ENCODE data around the gene ZNF747. TPM values are rescaled to one million over a fixed set of nuclear protein-coding genes. Genes with fewer than 3 reads are reported as not detected.

ZNF747 gene
- total RNA-seq: 9.6 TPM
- long read RNA-seq, transcript ZNF747-202 (2 exons, 3,504 nt): major isoform, 12 of 26 reads
- long read RNA-seq, transcript ZNF747-203 (3 exons, 1,511 nt): minor isoform, 5 of 26 reads
- long read RNA-seq, partial matches to known transcripts: 0 of 26 reads
- long read RNA-seq, other reads (novel, unspliced or antisense): 5 of 26 reads

DNA sequence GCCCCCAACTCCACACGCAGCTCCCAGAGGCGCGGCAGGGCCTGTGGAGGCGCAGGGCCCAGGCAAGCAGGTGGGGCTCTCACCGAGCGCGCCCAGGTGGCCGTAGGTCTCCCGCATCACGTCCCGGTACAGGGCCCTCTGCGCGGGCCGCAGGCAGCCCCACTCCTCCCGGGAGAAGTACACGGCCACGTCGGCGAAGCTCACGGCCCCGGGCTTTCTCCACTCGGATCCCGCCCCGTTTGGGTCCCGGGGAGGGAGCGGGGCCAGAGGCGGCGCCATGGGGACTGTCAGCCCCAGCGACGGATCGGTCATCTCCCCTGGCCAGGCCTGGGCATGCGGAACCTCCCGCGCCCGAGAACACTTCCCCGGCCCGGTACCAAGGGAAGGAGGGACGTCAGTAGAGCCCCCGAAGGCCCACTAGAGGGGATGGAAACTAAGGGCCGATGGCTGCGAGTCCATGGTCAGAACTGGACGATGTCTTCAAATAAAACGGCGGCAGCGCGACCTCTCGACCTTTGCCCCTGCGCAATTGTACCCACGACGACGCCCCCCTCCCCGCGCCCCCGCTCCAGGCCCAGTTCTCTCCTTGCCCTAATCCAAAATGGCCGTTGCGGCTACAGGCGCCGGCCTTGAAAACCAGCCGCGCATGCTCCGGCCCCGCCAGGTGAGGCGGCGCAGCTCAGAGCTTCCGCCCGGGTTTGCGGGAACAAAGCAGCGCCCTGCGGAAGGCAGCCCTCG is at the start of gene ZNF747:
TSS of gene ZNF747 (minus strand) at position 491 of the 738 bp plus-strand sequence. CDS start at position 312, 179 bp downstream.
- peak; percentile 97 for DNase-seq (ENCODE audit: low spot score)

DNA sequence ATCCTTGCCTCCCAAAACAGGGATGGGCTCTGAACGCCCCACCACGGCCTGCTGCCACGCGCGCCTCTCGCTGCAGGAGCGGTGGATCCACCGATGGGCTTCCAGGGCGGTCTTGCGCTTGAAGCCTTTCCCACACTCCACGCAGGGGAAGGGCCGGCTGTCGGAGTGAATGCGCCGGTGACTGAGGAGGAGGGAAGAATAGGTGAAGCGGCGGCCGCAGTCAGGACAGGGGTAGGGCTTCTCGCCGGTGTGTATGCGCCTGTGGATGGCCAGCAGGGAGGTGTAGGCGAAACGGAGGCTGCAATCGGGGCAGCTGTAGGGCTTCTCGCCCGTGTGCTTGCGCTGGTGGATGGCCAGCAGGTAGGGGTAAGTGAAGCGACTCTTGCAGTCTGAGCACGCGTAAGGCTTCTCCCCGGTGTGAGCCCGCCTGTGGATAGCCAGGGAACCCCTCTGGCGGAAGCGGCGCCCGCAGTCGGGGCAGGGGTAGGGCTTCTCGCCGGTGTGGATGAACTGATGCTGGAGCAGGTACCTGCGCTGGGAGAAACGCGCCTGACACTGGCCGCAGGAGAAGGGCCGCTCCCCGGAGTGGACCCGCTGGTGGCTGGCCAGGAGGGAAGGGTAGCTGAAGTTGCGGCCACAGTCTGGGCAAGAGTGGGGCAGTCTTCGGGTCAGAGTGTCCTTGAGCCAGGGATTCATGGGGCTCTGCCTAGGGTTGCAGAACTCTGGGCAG is 48.1 kb upstream of the ZNF747 start:
- no peak for DNase-seq (ENCODE audit: low spot score)

DNA sequence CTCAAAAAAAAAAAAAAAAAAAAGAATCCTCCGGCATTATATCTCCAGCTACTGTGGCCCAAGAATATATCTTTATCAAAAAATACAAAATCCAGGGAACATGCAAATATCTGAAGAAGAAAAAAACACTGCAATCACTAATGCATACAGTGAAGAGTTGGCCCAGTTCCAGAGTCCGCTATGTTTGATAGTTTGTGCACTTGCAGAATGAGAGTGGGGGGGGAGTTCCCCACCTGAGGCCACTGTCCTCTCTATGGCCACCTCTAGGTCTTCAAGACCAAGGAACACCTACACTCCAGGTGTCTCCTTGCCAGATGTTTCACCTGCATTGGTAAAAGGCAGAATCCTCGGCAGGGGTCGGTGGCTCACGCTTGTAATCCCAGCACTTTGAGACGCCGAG is 46.8 kb upstream of the ZNF747 start:
- no peak for DNase-seq (ENCODE audit: low spot score)

DNA sequence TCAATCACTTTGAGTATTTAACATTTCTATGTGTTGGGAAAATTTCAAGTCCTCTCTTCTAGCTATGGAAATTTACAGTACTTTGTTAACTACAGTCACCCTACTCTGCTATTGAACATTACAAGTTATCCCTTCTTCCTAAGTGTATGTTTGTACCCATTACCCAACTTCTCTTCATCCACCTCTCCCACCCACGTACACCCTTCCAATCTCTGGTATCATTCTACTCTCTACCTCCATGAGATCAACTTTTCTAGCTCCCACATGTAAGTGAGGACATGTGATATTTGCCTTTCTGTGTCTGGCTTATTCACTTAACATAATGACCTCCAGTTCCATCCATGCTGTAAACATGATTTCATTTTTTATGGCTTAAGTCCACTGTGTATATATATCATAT is 40.0 kb upstream of the ZNF747 start:
- no peak for DNase-seq (ENCODE audit: low spot score)

DNA sequence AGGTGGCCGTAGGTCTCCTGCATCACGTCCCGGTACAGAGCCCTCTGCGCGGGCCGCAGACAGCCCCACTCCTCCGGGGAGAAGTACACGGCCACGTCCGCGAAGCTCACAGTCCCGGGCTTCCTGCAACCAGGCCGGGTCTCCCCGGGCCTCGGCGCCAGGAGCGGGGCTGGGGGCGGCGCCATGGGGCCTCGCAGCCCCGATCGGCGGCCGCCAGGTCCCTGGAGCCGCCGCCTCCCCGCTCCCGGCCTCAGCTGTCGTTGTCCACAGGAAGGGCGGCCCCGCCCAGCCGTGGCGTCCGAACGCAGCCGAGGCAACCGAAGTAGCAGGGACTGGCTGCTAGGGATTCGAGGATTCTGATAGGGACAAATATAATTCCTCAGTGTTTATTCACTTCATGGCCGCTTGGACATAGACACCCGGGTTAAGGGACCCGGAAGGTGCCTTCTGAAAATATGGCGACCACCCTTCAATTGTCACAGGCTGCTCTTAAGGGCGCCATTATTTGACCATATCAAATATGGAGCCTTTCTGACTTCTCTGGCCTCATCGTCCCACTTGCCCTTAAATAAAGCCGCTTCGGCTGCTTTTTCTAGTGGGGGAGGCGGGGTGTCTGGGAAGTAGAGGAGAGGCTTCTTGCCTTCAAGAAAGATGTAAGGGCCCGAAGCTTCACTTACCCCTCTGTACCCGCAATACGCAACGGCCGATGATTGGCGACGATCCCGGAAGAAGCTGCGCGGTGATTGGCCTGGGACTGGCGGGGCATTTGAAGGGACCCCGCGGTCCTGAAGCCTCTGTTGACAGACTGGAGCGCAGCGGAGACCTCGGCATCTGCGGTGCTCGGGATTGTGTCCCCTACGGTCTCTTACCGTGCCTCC is 37.0 kb upstream of the ZNF747 start, which contains the start of gene ZNF688:
TSS of gene ZNF688 (minus strand) at position 270 of the 878 bp plus-strand sequence. CDS start at position 185, 85 bp downstream.
- DNase-seq (ENCODE audit: low spot score): peak; percentile 95

- DNase-seq (ENCODE audit: low spot score): no peak
These were observed 36.2 kb upstream of the ZNF747 start for GRCh38 chr16:30570636-30571444.

GRCh38 chr16:30569746-30570635 is 35.3 kb upstream of the ZNF747 start:
- DNase-seq (ENCODE audit: low spot score): no peak

GRCh38 chr16:30569281-30569680 is 34.6 kb upstream of the ZNF747 start:
- DNase-seq (ENCODE audit: low spot score): no peak

GRCh38 chr16:30567991-30568638 is 33.5 kb upstream of the ZNF747 start:
- DNase-seq (ENCODE audit: low spot score): no peak

- DNase-seq (ENCODE audit: low spot score): no peak
These were observed 32.7 kb upstream of the ZNF747 start for GRCh38 chr16:30567160-30567990.

DNA sequence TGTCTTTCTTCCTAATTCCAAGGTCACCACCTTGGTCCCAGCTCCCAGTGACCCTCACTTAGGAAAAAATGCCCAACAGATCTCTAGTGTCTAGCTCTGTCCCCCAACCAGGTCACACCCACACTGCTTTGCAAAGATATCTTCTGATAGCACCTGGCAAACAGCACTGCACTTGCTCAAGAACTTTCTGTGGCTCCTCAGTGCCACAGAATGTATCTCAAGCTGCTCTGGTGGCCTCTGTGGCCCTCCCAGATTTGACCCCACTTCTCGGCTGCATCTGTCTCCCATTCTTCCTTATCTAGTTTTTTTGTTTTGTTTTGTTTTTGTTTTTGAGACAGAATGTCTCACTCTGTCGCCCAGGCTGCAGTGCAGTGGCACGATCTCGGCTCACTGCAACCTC is 31.9 kb upstream of the ZNF747 start:
- no peak for DNase-seq (ENCODE audit: low spot score)

GRCh38 chr16:30565984-30566383 is 31.3 kb upstream of the ZNF747 start:
- no peak for DNase-seq (ENCODE audit: low spot score)

GRCh38 chr16:30565526-30565925 is 30.9 kb upstream of the ZNF747 start:
- no peak for DNase-seq (ENCODE audit: low spot score)

DNA sequence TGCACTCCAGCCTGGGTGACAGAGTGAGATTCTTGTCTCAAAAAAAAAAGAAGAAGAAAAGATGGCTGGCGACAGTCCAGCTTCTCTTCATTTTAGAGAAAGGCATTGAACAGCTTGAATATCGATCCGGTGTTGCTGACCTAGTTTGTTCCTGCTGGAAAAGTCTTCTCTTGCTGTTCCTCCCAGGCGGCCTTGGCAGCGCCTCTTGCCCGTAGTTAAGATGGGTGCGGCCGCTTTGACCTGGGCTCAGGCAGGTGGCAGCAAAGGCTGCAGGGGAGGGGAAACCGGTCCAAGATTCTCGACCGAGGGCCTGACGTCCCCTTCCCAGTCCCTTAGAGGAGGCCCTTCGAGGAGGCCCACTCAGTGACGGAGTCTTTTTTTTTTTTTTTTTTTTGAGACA is 27.4 kb upstream of the ZNF747 start:
- DNase-seq (ENCODE audit: low spot score): no peak

DNA sequence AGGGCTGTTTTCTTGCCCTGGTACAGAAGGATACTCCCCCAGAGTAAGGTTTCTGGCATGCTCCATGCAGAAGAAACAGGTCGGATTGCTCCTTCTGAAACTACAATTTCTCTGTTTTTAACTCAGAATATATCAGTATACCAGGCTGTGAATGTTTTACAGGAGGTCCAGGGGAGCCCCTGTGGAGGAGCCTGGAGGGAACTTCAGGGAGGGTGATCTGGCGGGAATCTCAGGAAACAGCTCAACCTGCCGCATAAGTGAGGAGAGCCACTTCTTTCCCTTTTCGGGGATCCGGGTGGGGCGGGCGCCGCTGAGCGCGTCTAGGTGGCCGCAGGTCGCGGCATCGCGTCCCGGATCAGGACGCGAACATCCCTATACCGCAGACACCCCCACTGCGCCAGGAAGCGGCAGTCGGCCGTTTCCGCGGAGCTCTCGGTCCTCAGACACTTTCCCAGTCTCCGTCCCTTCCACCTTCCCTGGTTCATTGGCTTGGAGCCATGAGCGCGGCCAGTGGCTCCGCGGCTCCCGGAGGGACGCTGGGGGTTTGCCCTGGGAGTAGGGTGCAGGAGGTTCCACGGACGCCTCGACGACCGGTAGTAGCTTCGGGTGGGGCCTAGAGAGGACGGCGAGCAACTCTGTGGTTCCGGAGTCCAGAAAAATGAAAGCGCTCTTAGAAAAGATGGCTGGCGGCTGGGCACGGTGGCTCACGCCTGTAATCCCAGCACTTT is 26.6 kb upstream of the ZNF747 start:
- DNase-seq (ENCODE audit: low spot score): no peak

- DNase-seq (ENCODE audit: low spot score): no peak
These were observed 25.0 kb upstream of the ZNF747 start for GRCh38 chr16:30559690-30560089.

- no peak for DNase-seq (ENCODE audit: low spot score)
These were observed 24.2 kb upstream of the ZNF747 start for GRCh38 chr16:30558789-30559377.
